NCI-H1694 treated with DMSO at 0.1 percent for 48 hours (cell line): Measurements from ENCODE around the gene CHRNB1.

ENCODE experiments used
- DNase-seq: peaks from one replicate; lab custom pipeline; 2025; lab: John Stamatoyannopoulos, UW

Gene CHRNB1

GRCh38 chr17:7416323-7416722, 28.5 kb upstream of the CHRNB1 start:
- no peak for DNase-seq

- no peak for DNase-seq
These were observed 27.7 kb upstream of the CHRNB1 start for GRCh38 chr17:7417056-7417655.

GRCh38 chr17:7418472-7419152, 26.2 kb upstream of the CHRNB1 start:
- no peak for DNase-seq

GRCh38 chr17:7419819-7420610, 24.8 kb upstream of the CHRNB1 start, which contains the start of gene SPEM1:
SPEM1 (plus strand) TSS chr17:7420324; CDS start chr17:7420385, 61 bp downstream.
- DNase-seq: no peak

- no peak for DNase-seq
These were observed 23.7 kb upstream of the CHRNB1 start for GRCh38 chr17:7421186-7421585.

GRCh38 chr17:7423679-7424078, 21.2 kb upstream of the CHRNB1 start:
- DNase-seq: no peak

- no peak for DNase-seq
These were observed 19.5 kb upstream of the CHRNB1 start, which contains the start of gene SPEM2 for GRCh38 chr17:7425316-7425715. SPEM2 (plus strand) TSS chr17:7425616; CDS start chr17:7425689, 73 bp downstream.

GRCh38 chr17:7425756-7426155, 19.1 kb upstream of the CHRNB1 start:
- DNase-seq: no peak

GRCh38 chr17:7426203-7426863, 18.5 kb upstream of the CHRNB1 start:
- no peak for DNase-seq

GRCh38 chr17:7426896-7427489, 17.9 kb upstream of the CHRNB1 start:
- DNase-seq: no peak

- no peak for DNase-seq
These were observed 17.3 kb upstream of the CHRNB1 start for GRCh38 chr17:7427549-7427948.

GRCh38 chr17:7428557-7428956, 16.3 kb upstream of the CHRNB1 start, which contains the start of gene SPEM3:
SPEM3 (plus strand) TSS chr17:7428857; CDS start chr17:7428903, 46 bp downstream.
- DNase-seq: no peak

GRCh38 chr17:7429722-7430121, 15.1 kb upstream of the CHRNB1 start:
- DNase-seq: no peak

GRCh38 chr17:7431231-7431630, 13.6 kb upstream of the CHRNB1 start:
- no peak for DNase-seq

GRCh38 chr17:7432296-7432695, 12.6 kb upstream of the CHRNB1 start:
- DNase-seq: no peak

GRCh38 chr17:7435676-7436555, 8.9 kb upstream of the CHRNB1 start:
- DNase-seq: peak; percentile 45

- DNase-seq: peak; percentile 77
These were observed 8.1 kb upstream of the CHRNB1 start for GRCh38 chr17:7436556-7437368.

- no peak for DNase-seq
These were observed 7.4 kb upstream of the CHRNB1 start for GRCh38 chr17:7437369-7437863.

GRCh38 chr17:7437950-7438614, 6.8 kb upstream of the CHRNB1 start:
- DNase-seq: peak; percentile 51
